Gastroesophageal sphincter (tissue), 4 donors: ENCODE measurements around the gene PWWP2B. TPM values are rescaled to one million over a fixed set of nuclear protein-coding genes. Genes with fewer than 3 reads are reported as not detected.

ENCODE experiments used
- ATAC-seq: fragments of 150-250 bp; one replicate; pipeline ENCODE4 v1.9.1; 2016; ENCODE audit warnings: mild to moderate bottlenecking, moderate library complexity
- H3K27ac ChIP-seq, 4 donors: fragments of 200-600 bp; sonication (generic) in 3 of 4; 1 replicate in 3 of 4; 2 replicates in 1 of 4; pipeline ENCODE4 v1.5.1; 2016 to 2019
- H3K27me3 ChIP-seq: fragments of 200-600 bp; sonication (generic); one replicate; pipeline ENCODE4 v1.5.1; 2019
- H3K36me3 ChIP-seq, 2 donors: fragments of 200-600 bp; sonication (generic); one replicate each; pipeline ENCODE4 v1.5.1; 2019; ENCODE audit warnings: control low read depth in 1 of 2
- H3K4me1 ChIP-seq, 3 donors: fragments of 200-600 bp; sonication (generic); 1 replicate in 2 of 3; 2 replicates in 1 of 3; pipeline ENCODE4 v1.5.1; 2016 to 2019; ENCODE audit warnings: control low read depth in 2 of 3
- H3K4me3 ChIP-seq, 2 donors: fragments of 200-600 bp; sonication (generic); one replicate each; pipeline ENCODE4 v1.5.1; 2019; ENCODE audit warnings: mild to moderate bottlenecking in 1 of 2, moderate library complexity in 1 of 2
- H3K9me3 ChIP-seq, 3 donors: fragments of 200-600 bp; sonication (generic); one replicate each; pipeline ENCODE4 v1.5.1; 2017 to 2019; ENCODE audit warnings: control low read depth in 2 of 3
- CTCF ChIP-seq, 4 experiments: fragments of 200-600 bp in 2 of 4; fragments of 450-650 bp in 2 of 4; sonication (generic) in 1 of 4; IDR thresholded peaks; one replicate each; pipeline ENCODE4 v1.5.1; 2017 to 2019; ENCODE audit warnings: antibody characterized with exemption in 4 of 4, mild to moderate bottlenecking in 2 of 4, moderate library complexity in 2 of 4
- EP300 ChIP-seq: sonication (generic); formaldehyde crosslinking; IDR thresholded peaks from one replicate; pipeline ENCODE4 v1.6.1; 2017; ENCODE audit warnings: antibody characterized with exemption, mild to moderate bottlenecking
- POLR2A ChIP-seq, 2 donors: fragments of 450-650 bp; IDR thresholded peaks; one replicate each; pipeline ENCODE4 v1.6.1; 2017; ENCODE audit warnings: antibody characterized with exemption in 2 of 2, mild to moderate bottlenecking in 2 of 2, moderate library complexity in 1 of 2
- POLR2AphosphoS5 ChIP-seq: sonication (generic); formaldehyde crosslinking; IDR thresholded peaks from one replicate; pipeline ENCODE4 v1.6.1; 2017; ENCODE audit warnings: antibody characterized with exemption
- WGBS, 2 donors: methylation state at CpG; one replicate each; pipeline ENCODE4 v1.1.5; 2018; ENCODE audit warnings: low coverage in 1 of 2; 5-methylcytosine and 5-hydroxymethylcytosine counted together
- total RNA-seq, 4 donors: library from RNA; depleted of rRNA; stranded (reverse); fragments of >200 nt; gene quantifications; one replicate each; pipeline ENCODE4 v1.1.0, GENCODE V29; 2016

The PWWP2B gene
- total RNA-seq, 4 donors from 2014 or later: 11.3 to 17.1 (median 14.8) TPM

DNA sequence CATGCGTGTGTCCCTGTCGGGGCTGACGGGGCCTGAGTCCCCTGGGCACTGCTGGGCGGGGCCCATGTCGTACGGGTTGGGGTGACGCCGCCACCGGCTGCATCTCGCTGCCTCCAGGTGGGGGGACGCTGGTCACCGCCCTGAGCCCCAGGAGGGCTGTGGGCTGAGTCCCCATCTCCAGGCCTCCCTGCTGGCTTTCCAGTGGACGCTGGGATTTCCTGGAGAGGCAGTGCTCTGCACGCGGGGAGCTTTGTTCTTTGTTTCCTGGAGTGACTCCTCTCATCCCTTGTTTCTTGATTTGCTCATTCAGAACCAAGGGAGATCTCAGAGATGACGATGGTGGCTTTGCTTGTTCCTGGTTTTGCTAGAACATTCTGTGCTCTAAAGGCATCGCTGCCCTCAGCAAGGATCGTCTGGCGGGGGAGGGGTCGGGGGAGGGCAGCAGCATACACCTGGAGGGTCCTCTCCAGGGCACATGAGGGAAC lies 21.0 kb downstream of the PWWP2B start:
- Histone ChIP-seq H3K27me3 (no peaks in the 10 kb centered on the region), H3K9me3 (no peaks in the 10 kb centered on the region), H3K4me1 (peaks cover 5 to 98% (median 63%) of the 10 kb centered on the region in 3 donors), H3K36me3 (no peaks in the 10 kb centered on the region), H3K4me3 (no peak overlapping the region), H3K27ac (peak overlapping the region in 3 of 4 donors; percentile 88 to 94 (median 88))
- no peak for TF ChIP-seq EP300
- peak; percentile 32 for TF ChIP-seq POLR2AphosphoS5
- WGBS, 2 donors: 83% methylated on average over 8 to 12 of the region's 20 CpGs
- no peak for ATAC-seq

- TF ChIP-seq POLR2A (IDR thresholded peaks at IDR 0.05): no peak
- no peak for TF ChIP-seq CTCF (IDR thresholded peaks at IDR 0.05)
- no peak for TF ChIP-seq POLR2AphosphoS5
- no peak for TF ChIP-seq EP300
- no peaks in the 10 kb centered on the region for H3K36me3 ChIP-seq
- no peaks in the 10 kb centered on the region for H3K27me3 ChIP-seq
- WGBS, 2 donors: no CpG with 5 or more reads among the region's 18 CpGs
- H3K4me3 ChIP-seq: no peak overlapping the region
- no peaks in the 10 kb centered on the region for H3K9me3 ChIP-seq
- peaks cover 5 to 99% (median 63%) of the 10 kb centered on the region in 3 donors for H3K4me1 ChIP-seq
- peak overlapping the region in 3 of 4 donors; percentile 88 to 94 (median 88) for H3K27ac ChIP-seq
- peak; percentile 22 for ATAC-seq
Observed at GRCh38 chr10:132418527-132419416, 21.8 kb downstream of the PWWP2B start.

GRCh38 chr10:132419538-132420468 lies 22.8 kb downstream of the PWWP2B start:
- no peak for ATAC-seq
- 80% methylated on average over 4 of the region's 25 CpGs; no CpG with 5 or more reads in 1 of the 2 donors for WGBS, 2 donors
- Histone ChIP-seq H3K36me3 (no peaks in the 10 kb centered on the region), H3K27me3 (no peaks in the 10 kb centered on the region), H3K27ac (peak overlapping the region; percentile 88 to 94 (median 89)), H3K4me3 (no peak overlapping the region), H3K4me1 (peaks cover 5 to 93% (median 59%) of the 10 kb centered on the region in 3 donors), H3K9me3 (no peaks in the 10 kb centered on the region)
- no peak for TF ChIP-seq CTCF (IDR thresholded peaks at IDR 0.05)
- no peak for TF ChIP-seq POLR2AphosphoS5
- no peak for TF ChIP-seq POLR2A (IDR thresholded peaks at IDR 0.05)
- no peak for TF ChIP-seq EP300

DNA sequence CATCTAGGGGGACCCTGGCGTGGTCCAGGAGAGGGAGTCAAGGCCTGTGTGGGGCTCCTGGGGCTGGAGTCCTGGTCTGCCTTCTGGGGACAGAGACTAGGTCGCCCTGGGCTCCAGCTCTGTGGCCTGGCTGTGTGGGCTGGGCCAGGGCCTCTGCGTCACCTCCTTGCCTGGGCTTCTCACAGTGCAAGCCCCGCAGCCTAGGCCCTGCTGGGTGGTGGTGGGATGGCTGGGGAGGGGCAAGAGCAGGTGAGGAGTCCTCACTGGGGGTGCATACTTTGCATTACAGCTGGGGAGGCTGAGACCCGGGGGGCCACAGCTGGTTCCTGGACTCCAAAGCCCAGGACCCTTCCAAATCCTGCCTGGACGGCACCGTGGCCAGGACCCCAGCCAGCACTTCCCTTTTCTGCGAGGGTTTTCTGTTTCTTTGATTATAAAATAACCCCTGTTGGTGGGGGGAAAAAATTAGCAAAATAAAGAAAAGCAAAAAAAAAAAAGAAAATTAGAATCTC lies 23.5 kb downstream of the PWWP2B start:
- H3K4me3 ChIP-seq: peak overlapping the region in 1 of 2 donors; percentile 33
- H3K9me3 ChIP-seq: no peaks in the 10 kb centered on the region
- no peak for ATAC-seq
- H3K4me1 ChIP-seq: peaks cover 5 to 86% (median 59%) of the 10 kb centered on the region in 3 donors
- TF ChIP-seq EP300 (no peak), POLR2A (IDR thresholded peaks at IDR 0.05) (no peak), POLR2AphosphoS5 (no peak), CTCF (IDR thresholded peaks at IDR 0.05) (no peak)
- H3K27ac ChIP-seq: peak overlapping the region; percentile 88 to 94 (median 89)
- H3K36me3 ChIP-seq: no peaks in the 10 kb centered on the region
- no peaks in the 10 kb centered on the region for H3K27me3 ChIP-seq
- 19 to 31% methylated on average over 4 to 6 of the region's 8 CpGs for WGBS, 2 donors
